KMS-11 (cell line): Measurements from ENCODE around the gene FANK1.

Source experiments
- H2AFZ ChIP-seq: fragments of 200-600 bp; sonication (generic); 2 replicates; pipeline ENCODE4 v1.6.1; 2016; ENCODE audit warnings: antibody characterized with exemption, mixed run types, low read depth
- H3K27ac ChIP-seq: fragments of 200-600 bp; sonication (generic); 2 replicates; pipeline ENCODE4 v1.6.1; 2016; ENCODE audit warnings: mild to moderate bottlenecking, mixed run types
- H3K27me3 ChIP-seq: fragments of 200-600 bp; sonication (generic); 2 replicates; pipeline ENCODE4 v1.6.1; 2017; ENCODE audit warnings: mild to moderate bottlenecking, low read depth, mixed run types, moderate library complexity; ENCODE audit not compliant: insufficient read depth
- H3K36me3 ChIP-seq: fragments of 200-600 bp; sonication (generic); 2 replicates; pipeline ENCODE4 v1.6.1; 2017; ENCODE audit warnings: mild to moderate bottlenecking, mixed run types; ENCODE audit not compliant: insufficient read depth
- H3K4me1 ChIP-seq: fragments of 200-600 bp; sonication (generic); 2 replicates; pipeline ENCODE4 v1.6.1; 2016; ENCODE audit warnings: mild to moderate bottlenecking, low read depth, mixed run types; ENCODE audit not compliant: poor library complexity, severe bottlenecking
- H3K4me2 ChIP-seq: fragments of 200-600 bp; sonication (generic); 2 replicates; pipeline ENCODE4 v1.7.0; 2016; ENCODE audit warnings: mild to moderate bottlenecking, mixed run types
- H3K4me3 ChIP-seq: fragments of 200-600 bp; sonication (generic); IDR thresholded peaks from 2 replicates; pipeline ENCODE4 v1.6.1; 2017; ENCODE audit warnings: low read depth, low read length, mixed read lengths; ENCODE audit not compliant: insufficient read depth
- H3K79me2 ChIP-seq: fragments of 200-600 bp; sonication (generic); 2 replicates; pipeline ENCODE4 v1.6.1; 2016; ENCODE audit warnings: low read depth, mixed run types; ENCODE audit not compliant: insufficient read depth
- H3K9ac ChIP-seq: fragments of 200-600 bp; sonication (generic); 2 replicates; pipeline ENCODE4 v1.6.1; 2016; ENCODE audit warnings: mild to moderate bottlenecking, mixed run types
- H4K20me1 ChIP-seq: fragments of 200-600 bp; sonication (generic); 2 replicates; pipeline ENCODE4 v1.6.1; 2016; ENCODE audit warnings: mild to moderate bottlenecking, mixed run types; ENCODE audit not compliant: insufficient read depth
- CTCF ChIP-seq: fragments of 200-600 bp; sonication (generic); conservative IDR thresholded peaks from 2 replicates; pipeline ENCODE4 v1.6.1; 2017; ENCODE audit warnings: low read depth, mild to moderate bottlenecking, antibody characterized with exemption, low read length, moderate library complexity, mixed read lengths

Gene FANK1

DNA sequence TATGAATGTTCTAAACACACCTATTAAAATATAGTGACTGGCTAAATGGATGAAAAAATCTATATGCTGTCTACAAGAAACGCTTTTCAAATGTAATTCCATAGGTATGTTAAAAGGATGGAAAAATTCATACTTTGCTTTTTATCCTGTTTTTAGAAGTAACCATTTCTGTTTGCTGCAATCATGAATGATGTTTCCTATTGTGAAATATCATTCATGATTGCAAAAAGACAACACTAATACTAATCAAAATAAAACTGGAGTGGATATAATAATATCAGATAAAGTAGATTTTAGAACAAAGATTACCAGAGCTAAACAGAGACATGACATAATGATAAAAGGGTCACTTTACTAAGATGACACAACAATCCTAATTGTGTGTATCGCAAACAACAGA, 138.2 kb downstream of the FANK1 start:
- Histone ChIP-seq H3K4me3 (no peak overlapping the region), H3K4me1 (no peaks in the 10 kb centered on the region), H4K20me1 (no peaks in the 10 kb centered on the region), H3K9ac (no peak overlapping the region), H3K27me3 (no peaks in the 10 kb centered on the region), H3K4me2 (no peak overlapping the region), H3K27ac (no peak overlapping the region), H2AFZ (no peak overlapping the region), H3K79me2 (no peaks in the 10 kb centered on the region), H3K36me3 (no peaks in the 10 kb centered on the region)
- TF ChIP-seq CTCF: no peak

- H2AFZ ChIP-seq: no peak overlapping the region
- H4K20me1 ChIP-seq: no peaks in the 10 kb centered on the region
- H3K4me2 ChIP-seq: no peak overlapping the region
- H3K4me3 ChIP-seq: no peak overlapping the region
- no peaks in the 10 kb centered on the region for H3K79me2 ChIP-seq
- no peak overlapping the region for H3K9ac ChIP-seq
- no peaks in the 10 kb centered on the region for H3K27me3 ChIP-seq
- TF ChIP-seq CTCF: no peak
- H3K27ac ChIP-seq: no peak overlapping the region
- H3K36me3 ChIP-seq: no peaks in the 10 kb centered on the region
- no peaks in the 10 kb centered on the region for H3K4me1 ChIP-seq
Measured at GRCh38 chr10:126036515-126036914, 140.2 kb downstream of the FANK1 start.

DNA sequence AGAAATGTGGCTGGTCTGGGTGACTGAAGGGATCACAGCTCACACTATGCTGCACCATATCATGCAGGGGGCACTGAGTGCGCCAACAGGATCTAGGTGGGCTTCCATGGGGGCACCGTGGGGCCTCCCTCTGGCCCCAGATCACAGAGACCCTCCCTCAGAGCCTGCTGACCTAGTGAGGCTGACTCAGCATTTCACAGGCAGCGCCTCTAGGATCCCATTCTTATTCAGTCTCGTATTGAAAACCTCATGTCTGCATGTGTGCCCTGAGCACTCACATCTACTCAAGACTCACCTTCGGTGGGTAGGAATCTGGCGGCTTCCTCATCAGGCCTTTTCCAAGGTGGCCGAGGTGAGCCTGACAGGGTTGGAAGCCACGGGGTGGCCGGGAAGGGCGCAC, 141.6 kb downstream of the FANK1 start:
- H3K4me1 ChIP-seq: no peaks in the 10 kb centered on the region
- H3K27ac ChIP-seq: no peak overlapping the region
- H3K9ac ChIP-seq: no peak overlapping the region
- H3K4me2 ChIP-seq: no peak overlapping the region
- H2AFZ ChIP-seq: no peak overlapping the region
- no peak overlapping the region for H3K4me3 ChIP-seq
- no peaks in the 10 kb centered on the region for H3K79me2 ChIP-seq
- H3K36me3 ChIP-seq: no peaks in the 10 kb centered on the region
- H3K27me3 ChIP-seq: no peaks in the 10 kb centered on the region
- no peak for TF ChIP-seq CTCF
- no peaks in the 10 kb centered on the region for H4K20me1 ChIP-seq

- Histone ChIP-seq H3K4me1 (no peaks in the 10 kb centered on the region), H3K4me3 (no peak overlapping the region), H4K20me1 (no peaks in the 10 kb centered on the region), H3K27ac (no peak overlapping the region), H3K79me2 (no peaks in the 10 kb centered on the region), H3K27me3 (no peaks in the 10 kb centered on the region), H2AFZ (no peak overlapping the region), H3K9ac (no peak overlapping the region), H3K36me3 (no peaks in the 10 kb centered on the region), H3K4me2 (no peak overlapping the region)
- no peak for TF ChIP-seq CTCF
Measured at GRCh38 chr10:126041117-126041516, 144.8 kb downstream of the FANK1 start.
